Measurements from ENCODE around the gene PITX3.
"Not testable (repeated sequence)": the region's sequence is repeated elsewhere in the genome, so short reads cannot be mapped to it uniquely, and the experiment has no call there.

- TF ChIP-seq CTCF (IDR thresholded peaks at IDR 0.05; ENCODE audit: low read depth, low read length, missing input control); TAF1 (conservative IDR thresholded peaks at IDR 0.05); JUND (IDR thresholded peaks at IDR 0.05); GABPA (IDR thresholded peaks at IDR 0.05 in 1 of 2, conservative IDR thresholded peaks at IDR 0.05 in 1 of 2); REST (IDR thresholded peaks at IDR 0.05); RAD21 (IDR thresholded peaks at IDR 0.05); HNF4G (IDR thresholded peaks at IDR 0.05); RXRA (IDR thresholded peaks at IDR 0.05); ATF3 (IDR thresholded peaks at IDR 0.05); MAX (IDR thresholded peaks at IDR 0.05); EGR1 (IDR thresholded peaks at IDR 0.05; ENCODE audit: low read depth in 2 of 2): not testable (repeated sequence)
These were observed 27.7 kb downstream of the PITX3 start for GRCh38 chr10:102213599-102213998.

Measured in liver (tissue), 3 donors.